ENCODE measurements around the gene LHFPL6. TPM values are rescaled to one million over a fixed set of nuclear protein-coding genes. Genes with fewer than 3 reads are reported as not detected.

Gene LHFPL6
- total RNA-seq, 1 donor from 2014 or later: 46.0 TPM

GRCh38 chr13:39552246-39552645 is 50.7 kb downstream of the LHFPL6 start:
- DNase-seq: no peak

GRCh38 chr13:39550931-39551330 is 52.1 kb downstream of the LHFPL6 start:
- DNase-seq: no peak

- no peak for DNase-seq
Measured at GRCh38 chr13:39547108-39547507, 55.9 kb downstream of the LHFPL6 start.

- DNase-seq: no peak
Measured at GRCh38 chr13:39542361-39542760, 60.6 kb downstream of the LHFPL6 start.

- DNase-seq: no peak
Measured at GRCh38 chr13:39540929-39541605, 61.9 kb downstream of the LHFPL6 start.

- peak; percentile 28 for DNase-seq
Measured at GRCh38 chr13:39538816-39539790, 63.9 kb downstream of the LHFPL6 start.

GRCh38 chr13:39536906-39537305 is 66.1 kb downstream of the LHFPL6 start:
- no peak for DNase-seq

- no peak for DNase-seq
Measured at GRCh38 chr13:39536274-39536673, 66.7 kb downstream of the LHFPL6 start.

GRCh38 chr13:39533651-39534150 is 69.3 kb downstream of the LHFPL6 start:
- DNase-seq: no peak

GRCh38 chr13:39531646-39532045 is 71.3 kb downstream of the LHFPL6 start:
- DNase-seq: no peak

GRCh38 chr13:39530916-39531315 is 72.1 kb downstream of the LHFPL6 start:
- peak; percentile 79 for DNase-seq

GRCh38 chr13:39528661-39528980 is 74.4 kb downstream of the LHFPL6 start:
- peak; percentile 57 for DNase-seq

GRCh38 chr13:39527961-39528660 is 74.9 kb downstream of the LHFPL6 start:
- DNase-seq: peak; percentile 13

GRCh38 chr13:39527301-39527700 is 75.7 kb downstream of the LHFPL6 start:
- no peak for DNase-seq

GRCh38 chr13:39526499-39526898 is 76.5 kb downstream of the LHFPL6 start:
- no peak for DNase-seq

GRCh38 chr13:39525506-39525905 is 77.5 kb downstream of the LHFPL6 start:
- no peak for DNase-seq

GRCh38 chr13:39524795-39525194 is 78.2 kb downstream of the LHFPL6 start:
- no peak for DNase-seq

- DNase-seq: no peak
Measured at GRCh38 chr13:39522329-39522728, 80.7 kb downstream of the LHFPL6 start.

GRCh38 chr13:39521701-39522100 is 81.3 kb downstream of the LHFPL6 start:
- no peak for DNase-seq

- no peak for DNase-seq
Measured at GRCh38 chr13:39516096-39516495, 86.9 kb downstream of the LHFPL6 start.

- DNase-seq: no peak
Measured at GRCh38 chr13:39515224-39515714, 87.7 kb downstream of the LHFPL6 start.

GRCh38 chr13:39512687-39513086 is 90.3 kb downstream of the LHFPL6 start:
- DNase-seq: no peak

GRCh38 chr13:39510316-39510695 is 92.7 kb downstream of the LHFPL6 start:
- no peak for DNase-seq
